ENCODE results near the gene CDH23. TPM values are rescaled to one million over a fixed set of nuclear protein-coding genes. Genes with fewer than 3 reads are reported as not detected.

Gene CDH23
- polyA plus RNA-seq, 1 donor = 0.90 TPM

- no peak for DNase-seq
Observed at GRCh38 chr10:71516890-71517289, 120.2 kb downstream of the CDH23 start.

- no peak for DNase-seq
Observed at GRCh38 chr10:71517298-71518169, 120.8 kb downstream of the CDH23 start.

GRCh38 chr10:71520042-71520441 is 123.3 kb downstream of the CDH23 start:
- no peak for DNase-seq

- no peak for DNase-seq
Observed at GRCh38 chr10:71521504-71522441, 125.1 kb downstream of the CDH23 start.

- DNase-seq = no peak
Observed at GRCh38 chr10:71522442-71523144, 125.9 kb downstream of the CDH23 start.

- DNase-seq = no peak
Observed at GRCh38 chr10:71523756-71524155, 127.0 kb downstream of the CDH23 start.

- DNase-seq = no peak
Observed at GRCh38 chr10:71525092-71525491, 128.4 kb downstream of the CDH23 start.

GRCh38 chr10:71525721-71526120 is 129.0 kb downstream of the CDH23 start:
- DNase-seq = no peak

- DNase-seq = no peak
Observed at GRCh38 chr10:71526653-71527052, 129.9 kb downstream of the CDH23 start.

GRCh38 chr10:71527135-71527534 is 130.4 kb downstream of the CDH23 start:
- peak; percentile 81 for DNase-seq

- DNase-seq = no peak
Observed at GRCh38 chr10:71528371-71529206, 131.9 kb downstream of the CDH23 start.

- no peak for DNase-seq
Observed at GRCh38 chr10:71529207-71529827, 132.6 kb downstream of the CDH23 start.

- no peak for DNase-seq
Observed at GRCh38 chr10:71530781-71531180, 134.1 kb downstream of the CDH23 start.

- DNase-seq = no peak
Observed at GRCh38 chr10:71531485-71532446, 135.0 kb downstream of the CDH23 start.

- DNase-seq = no peak
Observed at GRCh38 chr10:71532878-71533277, 136.2 kb downstream of the CDH23 start.

GRCh38 chr10:71533936-71534335 is 137.2 kb downstream of the CDH23 start:
- DNase-seq = no peak

GRCh38 chr10:71534568-71535194 is 138.0 kb downstream of the CDH23 start:
- no peak for DNase-seq

- no peak for DNase-seq
Observed at GRCh38 chr10:71536332-71536731, 139.6 kb downstream of the CDH23 start.

GRCh38 chr10:71537125-71537524 is 140.4 kb downstream of the CDH23 start:
- DNase-seq = no peak

Measured in left kidney (tissue), 2 donors.